ENCODE results near the gene FOXK1. TPM values are rescaled to one million over a fixed set of nuclear protein-coding genes. Genes with fewer than 3 reads are reported as not detected.
A peak's percentile ranks its signal among the peaks of the same experiment; 100 is the strongest.

Gene FOXK1
- total and polyA plus RNA-seq, 12 donors = 3.6 to 30.6 (median 24.2) TPM

DNA sequence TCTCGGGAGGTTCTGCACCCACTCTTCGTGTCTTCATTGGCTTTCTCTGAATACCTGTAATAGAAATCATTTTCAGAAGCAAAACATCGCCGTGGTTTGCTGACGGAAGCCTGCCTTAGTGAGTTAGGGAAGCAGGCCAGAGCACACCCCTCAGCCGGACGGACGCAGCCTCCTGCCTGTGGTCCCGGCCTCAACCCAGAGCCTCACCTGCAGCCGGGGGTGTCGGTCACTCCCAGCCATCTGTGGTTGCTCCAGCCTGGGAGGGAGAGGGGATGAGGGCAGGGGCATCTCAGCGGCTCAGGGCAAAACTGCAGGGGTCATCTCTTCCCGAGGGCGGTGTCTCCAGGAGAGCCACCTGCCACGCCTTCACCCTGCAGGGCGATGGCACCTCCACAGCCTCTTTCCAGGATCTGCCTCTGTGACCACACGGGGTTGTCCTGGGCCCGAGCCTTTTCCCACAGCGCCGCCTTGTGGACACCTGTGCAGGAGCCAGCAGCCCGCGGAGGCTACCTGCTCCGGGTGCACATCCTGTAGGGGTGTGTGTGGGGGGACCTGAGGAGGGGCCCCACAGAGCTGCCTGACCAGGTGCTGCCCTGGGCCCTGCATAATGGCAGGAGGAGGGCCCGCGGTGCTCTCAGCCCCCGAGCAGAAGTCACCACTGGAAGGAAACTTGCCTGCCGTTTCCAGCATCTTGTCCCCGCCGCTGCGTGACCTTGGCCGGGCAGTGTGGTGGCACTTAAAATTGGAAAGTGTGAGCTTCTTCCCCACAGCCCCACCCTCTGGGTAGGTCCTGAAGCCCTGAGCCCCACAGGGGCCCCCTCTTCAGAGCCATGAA lies 71.7 kb downstream of the FOXK1 start:
- DNase-seq (peak; percentile 76 to 84), ATAC-seq (peak; percentile 78 to 89 (median 84))
- intact Hi-C loops (cut with DNase I) = loop anchor here in 8 of 10 donors (1.0 to 10.0 kb wide), 6 partner anchors 71 to 143 kb away; partner anchors contain the start of gene FOXK1 (in 5 of the 8)
- Histone ChIP-seq H3K27me3 (no peaks in the 10 kb centered on the region), H3K27ac (no peak overlapping the region), H3K36me3 (peaks cover 0 to 69% (median 37%) of the 10 kb centered on the region in 9 donors), H3K4me3 (no peak overlapping the region), H3K9me3 (no peaks in the 10 kb centered on the region), H3K4me1 (peaks cover 0 to 21% (median 16%) of the 10 kb centered on the region in 9 donors)
- TF ChIP-seq, protein P1, sequence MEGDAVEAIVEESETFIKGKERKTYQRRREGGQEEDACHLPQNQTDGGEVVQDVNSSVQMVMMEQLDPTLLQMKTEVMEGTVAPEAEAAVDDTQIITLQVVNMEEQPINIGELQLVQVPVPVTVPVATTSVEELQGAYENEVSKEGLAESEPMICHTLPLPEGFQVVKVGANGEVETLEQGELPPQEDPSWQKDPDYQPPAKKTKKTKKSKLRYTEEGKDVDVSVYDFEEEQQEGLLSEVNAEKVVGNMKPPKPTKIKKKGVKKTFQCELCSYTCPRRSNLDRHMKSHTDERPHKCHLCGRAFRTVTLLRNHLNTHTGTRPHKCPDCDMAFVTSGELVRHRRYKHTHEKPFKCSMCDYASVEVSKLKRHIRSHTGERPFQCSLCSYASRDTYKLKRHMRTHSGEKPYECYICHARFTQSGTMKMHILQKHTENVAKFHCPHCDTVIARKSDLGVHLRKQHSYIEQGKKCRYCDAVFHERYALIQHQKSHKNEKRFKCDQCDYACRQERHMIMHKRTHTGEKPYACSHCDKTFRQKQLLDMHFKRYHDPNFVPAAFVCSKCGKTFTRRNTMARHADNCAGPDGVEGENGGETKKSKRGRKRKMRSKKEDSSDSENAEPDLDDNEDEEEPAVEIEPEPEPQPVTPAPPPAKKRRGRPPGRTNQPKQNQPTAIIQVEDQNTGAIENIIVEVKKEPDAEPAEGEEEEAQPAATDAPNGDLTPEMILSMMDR (IDR thresholded peaks at IDR 0.05) = peak; percentile 68 to 91 (median 87)
- WGBS, 2 donors = 50 to 53% methylated on average over 31 of the region's 31 CpGs

DNA sequence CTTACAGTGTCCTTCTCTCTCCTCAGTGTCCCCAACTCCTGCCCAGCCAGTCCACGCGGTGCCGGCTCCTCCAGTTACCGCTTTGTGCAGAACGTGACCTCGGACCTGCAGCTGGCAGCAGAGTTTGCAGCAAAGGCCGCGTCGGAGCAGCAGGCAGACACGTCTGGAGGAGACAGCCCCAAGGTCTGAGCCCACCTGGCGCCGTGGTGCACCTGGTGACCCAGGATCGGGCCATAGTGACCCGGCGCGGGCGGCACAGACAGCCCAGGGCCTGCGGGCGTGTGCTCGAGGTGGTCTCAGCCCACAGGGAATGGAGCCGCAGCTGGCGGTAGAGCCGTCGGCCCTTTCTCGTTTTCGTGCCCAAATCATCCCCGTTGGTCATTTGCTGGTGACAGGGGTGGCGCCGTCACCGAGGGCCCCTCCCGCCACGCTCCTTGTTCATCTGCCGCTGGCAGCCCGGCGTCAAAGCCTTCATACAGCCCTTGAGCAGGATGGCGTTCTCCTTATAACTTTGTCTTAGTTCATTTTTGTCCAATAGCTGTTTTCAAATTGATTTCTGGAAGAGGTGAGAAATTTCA lies 72.4 kb downstream of the FOXK1 start:
- peaks cover 0 to 73% (median 41%) of the 10 kb centered on the region in 9 donors for H3K36me3 ChIP-seq

DNA sequence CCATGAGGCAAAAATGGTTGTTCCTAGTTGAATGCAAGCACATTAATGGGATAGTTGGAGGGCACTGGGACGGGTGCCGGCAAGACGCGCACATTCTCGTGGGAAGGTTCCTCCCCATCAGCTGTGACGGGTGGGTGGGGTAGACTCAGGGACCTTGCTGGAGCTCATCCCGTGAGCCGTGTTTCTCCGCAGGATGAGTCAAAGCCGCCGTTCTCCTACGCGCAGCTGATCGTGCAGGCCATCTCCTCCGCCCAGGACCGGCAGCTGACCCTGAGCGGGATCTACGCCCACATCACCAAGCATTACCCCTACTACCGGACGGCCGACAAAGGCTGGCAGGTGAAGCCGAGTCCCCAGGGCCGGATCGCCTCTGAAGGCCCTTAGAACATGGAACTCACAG lies 73.0 kb downstream of the FOXK1 start:
- intact Hi-C loops (cut with DNase I) = loop anchor here in 4 of 10 donors (2.0 to 10.0 kb wide), 3 partner anchors 72 to 140 kb away; partner anchors contain the start of gene FOXK1 (in 2 of the 4)
- no peaks in the 10 kb centered on the region for H3K27me3 ChIP-seq
- no peak overlapping the region for H3K4me3 ChIP-seq
- H3K36me3 ChIP-seq = peaks cover 0 to 79% (median 45%) of the 10 kb centered on the region in 9 donors
- no peaks in the 10 kb centered on the region for H3K9me3 ChIP-seq
- 93 to 96% methylated on average over 24 of the region's 24 CpGs for WGBS, 2 donors
- ATAC-seq = no peak
- TF ChIP-seq, protein P1 (IDR thresholded peaks at IDR 0.05) = no peak
- DNase-seq = no peak
- no peak overlapping the region for H3K27ac ChIP-seq
- H3K4me1 ChIP-seq = peaks cover 0 to 12% (median 11%) of the 10 kb centered on the region in 9 donors

More for the DNA sequence above, 72.4 kb downstream of the FOXK1 start:
- Histone ChIP-seq H3K27ac (no peak overlapping the region), H3K27me3 (no peaks in the 10 kb centered on the region), H3K4me1 (peaks cover 0 to 14% (median 11%) of the 10 kb centered on the region in 9 donors), H3K9me3 (no peaks in the 10 kb centered on the region), H3K4me3 (no peak overlapping the region)
- WGBS, 2 donors = 92 to 94% methylated on average over 36 of the region's 36 CpGs
- DNase-seq (no peak), ATAC-seq (peak in 2 of 8 donors; percentile 14 to 25)
- intact Hi-C loops (cut with DNase I) = loop anchor here in 8 of 10 donors (1.0 to 10.0 kb wide), 6 partner anchors 72 to 143 kb away; partner anchors contain the start of gene FOXK1 (in 4 of the 8)
- TF ChIP-seq, protein P1 (IDR thresholded peaks at IDR 0.05) = no peak

DNA sequence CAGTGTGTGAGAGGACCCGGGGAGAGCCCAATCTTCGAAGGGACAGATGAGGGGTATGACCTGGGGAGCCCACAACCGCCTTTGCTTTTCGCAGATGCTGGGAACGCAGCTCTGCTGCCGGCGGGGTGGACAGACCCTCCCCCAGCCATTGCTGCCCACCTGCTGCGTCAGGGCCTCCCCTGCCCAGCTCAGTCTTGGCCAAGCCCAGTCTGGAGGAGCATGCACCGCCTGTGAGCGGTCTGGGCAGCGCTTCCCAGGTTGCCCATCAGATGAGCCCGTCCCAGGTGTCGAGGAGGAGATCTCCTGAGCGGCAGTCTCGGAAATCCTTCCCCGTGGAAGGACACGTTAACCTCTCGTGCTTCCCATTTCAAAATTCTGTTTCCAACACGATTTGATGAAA lies 76.0 kb downstream of the FOXK1 start:
- DNase-seq (no peak), ATAC-seq (no peak)
- peaks cover 0 to 93% (median 76%) of the 10 kb centered on the region in 9 donors for H3K36me3 ChIP-seq
- no peaks in the 10 kb centered on the region for H3K27me3 ChIP-seq
- TF ChIP-seq, protein P1 (IDR thresholded peaks at IDR 0.05) = no peak
- H3K27ac ChIP-seq = no peak overlapping the region
- intact Hi-C loops (cut with DNase I) = loop anchor here in 2 of 10 donors (10.0 kb wide), 1 partner anchor 143 kb away; no protein-coding TSS in a partner anchor
- peaks cover 0 to 12% (median 9%) of the 10 kb centered on the region in 9 donors for H3K4me1 ChIP-seq
- H3K9me3 ChIP-seq = no peaks in the 10 kb centered on the region
- 93 to 95% methylated on average over 19 of the region's 19 CpGs for WGBS, 2 donors
- H3K4me3 ChIP-seq = no peak overlapping the region

Data from heart right ventricle (tissue), 16 donors.